Fibroblast of pulmonary artery (primary cell): ENCODE data around the gene APBB2.

Experiments used
- DNase-seq: peaks from one replicate; pipeline ENCODE4 v3.0.0-alpha.2; 2010; ENCODE audit warnings: low read depth
- H3K4me3 ChIP-seq: replicated peaks from 2 replicates; pipeline ENCODE4 v1.5.1; 2011; ENCODE audit warnings: low read depth, mild to moderate bottlenecking, control low read depth, low read length, moderate library complexity
- TF ChIP-seq, protein P1 (sequence below): IDR thresholded peaks from 2 replicates; pipeline ENCODE4 v1.5.1; 2011; ENCODE audit warnings: mild to moderate bottlenecking, control low read depth, low read length, inconsistent platforms; ENCODE audit errors: missing control alignments

The APBB2 gene

DNA sequence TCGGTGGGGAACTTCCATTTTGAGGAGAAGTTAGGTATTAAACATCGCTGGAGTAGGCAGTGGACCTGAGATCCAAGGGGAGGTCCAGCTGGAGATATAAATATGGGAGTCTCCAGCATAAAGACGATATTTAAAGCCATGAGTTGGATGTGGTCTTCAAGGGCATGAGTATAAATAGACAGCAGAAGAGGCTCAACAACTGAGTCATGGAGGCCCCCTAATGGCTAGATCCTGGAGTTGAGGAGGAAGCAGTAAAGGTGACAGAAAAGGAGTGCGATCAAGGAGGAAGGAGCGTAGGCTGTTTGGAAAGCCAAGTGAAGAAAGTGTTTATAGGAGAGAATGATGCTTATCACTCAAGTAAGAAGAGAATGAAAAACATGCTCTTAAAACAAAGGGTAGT is 18.1 kb upstream of the APBB2 start:
- TF ChIP-seq, protein P1, sequence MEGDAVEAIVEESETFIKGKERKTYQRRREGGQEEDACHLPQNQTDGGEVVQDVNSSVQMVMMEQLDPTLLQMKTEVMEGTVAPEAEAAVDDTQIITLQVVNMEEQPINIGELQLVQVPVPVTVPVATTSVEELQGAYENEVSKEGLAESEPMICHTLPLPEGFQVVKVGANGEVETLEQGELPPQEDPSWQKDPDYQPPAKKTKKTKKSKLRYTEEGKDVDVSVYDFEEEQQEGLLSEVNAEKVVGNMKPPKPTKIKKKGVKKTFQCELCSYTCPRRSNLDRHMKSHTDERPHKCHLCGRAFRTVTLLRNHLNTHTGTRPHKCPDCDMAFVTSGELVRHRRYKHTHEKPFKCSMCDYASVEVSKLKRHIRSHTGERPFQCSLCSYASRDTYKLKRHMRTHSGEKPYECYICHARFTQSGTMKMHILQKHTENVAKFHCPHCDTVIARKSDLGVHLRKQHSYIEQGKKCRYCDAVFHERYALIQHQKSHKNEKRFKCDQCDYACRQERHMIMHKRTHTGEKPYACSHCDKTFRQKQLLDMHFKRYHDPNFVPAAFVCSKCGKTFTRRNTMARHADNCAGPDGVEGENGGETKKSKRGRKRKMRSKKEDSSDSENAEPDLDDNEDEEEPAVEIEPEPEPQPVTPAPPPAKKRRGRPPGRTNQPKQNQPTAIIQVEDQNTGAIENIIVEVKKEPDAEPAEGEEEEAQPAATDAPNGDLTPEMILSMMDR = peak; percentile 9
- no peak overlapping the region for H3K4me3 ChIP-seq

DNA sequence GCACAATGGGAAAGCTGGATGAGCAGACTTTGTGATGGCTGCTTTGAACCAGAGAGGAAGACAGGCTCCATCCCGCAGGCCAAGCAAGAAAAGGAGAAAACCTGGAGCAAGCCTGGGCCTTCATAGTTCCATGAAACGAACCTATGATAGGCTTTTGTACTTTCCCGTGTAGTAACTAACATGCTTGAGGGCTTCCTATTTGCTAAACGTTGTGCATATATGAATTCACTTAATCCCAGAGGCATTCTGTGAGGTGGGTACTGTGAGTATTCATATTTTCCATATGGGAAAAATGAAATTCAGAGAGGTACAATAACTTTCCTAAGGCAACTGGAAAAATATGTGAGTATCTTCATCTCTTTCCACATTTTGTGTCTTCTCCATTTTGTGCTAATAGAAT is 13.6 kb upstream of the APBB2 start:
- no peak overlapping the region for H3K4me3 ChIP-seq
- TF ChIP-seq, protein P1 = no peak
- no peak for DNase-seq

More for the DNA sequence above, 18.1 kb upstream of the APBB2 start:
- DNase-seq = no peak

DNA sequence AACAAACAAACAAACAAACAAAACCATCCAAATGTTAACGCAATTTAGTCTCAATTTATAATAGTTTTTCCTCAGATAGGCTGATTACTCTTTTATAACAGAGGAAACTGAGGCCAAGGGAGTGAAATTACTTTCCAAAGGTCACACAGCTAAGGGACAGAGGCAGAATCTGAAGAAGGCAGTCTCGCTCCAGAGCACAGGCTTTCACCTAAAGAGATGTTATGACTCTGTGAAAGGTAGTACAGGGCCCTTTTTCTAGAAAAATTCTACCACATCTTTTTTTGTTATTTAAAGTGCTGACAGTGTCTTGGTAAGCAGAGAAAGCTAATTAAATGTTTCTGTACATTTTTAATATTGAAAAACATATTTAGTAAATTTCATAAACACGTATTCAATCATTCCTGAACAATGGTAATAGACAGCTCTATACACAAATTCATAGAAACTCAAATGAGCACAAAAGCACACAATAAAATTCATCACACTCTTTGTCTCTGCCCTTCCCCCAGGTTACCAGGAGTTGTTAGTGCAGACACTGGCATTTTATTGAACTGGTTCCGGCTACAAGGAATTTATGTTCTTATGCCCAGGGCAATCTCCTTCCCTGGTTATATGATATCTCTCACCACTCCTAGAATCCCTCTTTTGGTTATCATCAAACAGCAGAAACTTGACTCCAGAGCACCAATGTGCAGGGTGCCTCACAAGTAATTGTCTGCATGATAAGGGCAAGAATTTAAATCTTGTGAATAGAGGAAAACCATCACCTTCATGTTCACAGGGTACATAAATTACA is 7.7 kb upstream of the APBB2 start:
- no peak for DNase-seq
- TF ChIP-seq, protein P1 = no peak
- no peak overlapping the region for H3K4me3 ChIP-seq

DNA sequence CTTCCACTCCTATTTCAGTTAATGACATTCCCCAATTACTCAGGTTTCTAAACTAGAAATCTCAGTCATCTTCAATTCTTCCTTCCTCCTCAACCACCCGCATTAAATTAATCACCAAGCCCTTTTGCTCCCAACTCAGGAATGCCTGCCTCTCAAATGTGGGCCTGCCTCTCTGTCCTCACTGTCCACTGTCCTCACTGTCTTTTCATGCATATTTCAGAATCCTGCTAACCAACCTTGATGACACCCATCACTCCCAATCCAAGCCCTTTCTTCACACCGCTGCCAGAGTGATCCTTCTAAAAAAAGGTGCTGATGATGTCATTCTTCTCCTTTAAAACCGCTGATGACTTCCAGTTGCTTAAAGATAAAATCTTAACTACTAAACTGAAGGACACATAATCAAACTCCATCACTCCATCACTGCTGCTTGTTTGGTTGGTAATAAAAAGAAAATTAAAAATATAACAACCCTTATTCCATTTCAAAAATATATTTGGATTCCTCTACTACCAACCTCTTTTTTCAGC is 5.1 kb upstream of the APBB2 start:
- TF ChIP-seq, protein P1 = no peak
- DNase-seq = no peak
- H3K4me3 ChIP-seq = no peak overlapping the region

DNA sequence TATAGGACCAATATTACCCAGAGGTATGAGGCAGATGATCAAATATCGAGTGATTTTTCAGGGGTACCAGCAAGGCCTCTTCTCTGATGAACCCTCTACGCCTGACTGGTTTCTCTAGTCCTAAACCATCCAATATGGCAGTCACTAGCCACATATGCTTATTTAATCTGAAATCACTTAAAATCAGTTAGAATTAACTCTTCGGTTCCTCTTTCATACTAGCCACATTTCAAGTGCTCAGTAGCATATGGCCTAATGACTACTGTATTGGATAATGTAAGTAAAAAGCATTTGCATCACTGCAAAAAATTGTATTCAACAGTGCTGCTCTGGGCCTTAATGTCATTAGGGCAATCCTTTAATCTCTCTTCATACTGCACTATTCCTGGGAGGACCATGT is 4.4 kb upstream of the APBB2 start:
- no peak for DNase-seq
- TF ChIP-seq, protein P1 = no peak
- H3K4me3 ChIP-seq = no peak overlapping the region

DNA sequence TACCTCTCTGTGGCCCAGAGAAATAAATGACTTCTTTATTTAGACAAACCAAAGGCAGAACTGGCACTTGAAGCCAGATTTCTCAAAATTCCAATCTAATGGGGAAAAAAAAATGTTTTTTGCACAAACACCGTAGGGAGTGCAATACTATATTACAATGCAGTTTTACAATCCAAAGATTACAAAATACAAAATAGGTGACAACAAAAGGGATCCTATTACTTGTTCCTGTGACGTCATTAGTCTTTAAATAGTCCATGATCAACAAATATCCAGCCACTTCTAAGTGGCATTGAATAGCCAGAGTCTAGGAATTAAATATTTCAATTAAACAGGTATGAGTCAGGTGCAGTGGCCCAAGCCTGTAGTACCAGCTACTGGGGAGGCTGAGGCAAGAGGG is 3.0 kb upstream of the APBB2 start:
- no peak for DNase-seq
- TF ChIP-seq, protein P1 = no peak
- no peak overlapping the region for H3K4me3 ChIP-seq

DNA sequence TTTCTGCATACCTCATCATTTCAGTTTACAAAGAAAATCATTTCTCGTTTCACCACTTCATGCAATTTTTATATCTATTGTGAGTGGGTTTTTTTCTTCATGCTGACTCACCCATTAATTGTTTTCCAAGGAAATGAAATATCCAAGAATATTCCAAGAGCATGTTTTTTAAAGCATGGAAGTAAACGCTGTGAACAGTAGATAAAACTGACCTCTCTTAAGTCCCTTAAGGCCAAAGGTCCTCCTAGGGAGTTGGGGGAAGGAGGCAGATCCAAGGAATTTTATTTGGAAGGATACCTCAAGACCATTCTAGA is 2.6 kb upstream of the APBB2 start:
- H3K4me3 ChIP-seq = peak overlapping the region; percentile 72
- TF ChIP-seq, protein P1 = no peak
- no peak for DNase-seq
